Measurements from ENCODE around the gene IGFLR1.

DNA sequence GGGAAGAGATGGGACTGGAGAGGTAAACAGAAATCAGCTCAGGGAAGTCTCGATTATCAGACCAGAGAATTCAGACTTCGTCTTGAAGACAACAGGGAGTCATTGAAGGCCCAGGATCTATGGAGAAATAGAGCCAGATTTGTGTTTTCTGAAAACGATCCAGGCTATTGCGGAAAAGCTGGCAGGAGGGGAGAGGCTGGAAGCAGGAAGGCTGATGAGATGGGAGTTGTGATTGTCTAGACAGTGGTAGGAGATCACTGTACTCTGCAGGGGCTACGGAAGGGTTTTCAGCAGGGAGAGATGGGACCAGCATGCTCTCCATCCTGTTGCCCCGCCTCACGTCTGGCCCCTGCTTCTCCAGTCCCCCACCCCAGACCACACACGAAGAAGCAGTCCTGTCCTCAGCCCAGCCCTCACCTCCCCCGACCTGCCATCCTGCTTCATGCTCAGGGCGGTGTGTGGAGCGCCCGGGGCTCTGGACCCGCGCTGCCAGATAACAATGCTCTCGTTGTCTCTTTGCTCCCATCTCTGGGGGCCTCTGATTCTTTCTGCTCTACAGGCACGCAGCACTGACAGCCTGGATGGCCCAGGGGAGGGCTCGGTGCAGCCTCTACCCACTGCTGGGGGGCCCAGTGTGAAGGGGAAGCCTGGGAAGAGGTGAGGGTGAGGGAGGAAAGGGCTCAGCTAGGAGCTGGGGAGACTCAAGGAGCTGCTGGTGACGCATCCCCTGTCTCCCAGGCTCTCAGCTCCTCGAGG lies 35.0 kb upstream of the IGFLR1 start:
- TF ChIP-seq, protein P1, sequence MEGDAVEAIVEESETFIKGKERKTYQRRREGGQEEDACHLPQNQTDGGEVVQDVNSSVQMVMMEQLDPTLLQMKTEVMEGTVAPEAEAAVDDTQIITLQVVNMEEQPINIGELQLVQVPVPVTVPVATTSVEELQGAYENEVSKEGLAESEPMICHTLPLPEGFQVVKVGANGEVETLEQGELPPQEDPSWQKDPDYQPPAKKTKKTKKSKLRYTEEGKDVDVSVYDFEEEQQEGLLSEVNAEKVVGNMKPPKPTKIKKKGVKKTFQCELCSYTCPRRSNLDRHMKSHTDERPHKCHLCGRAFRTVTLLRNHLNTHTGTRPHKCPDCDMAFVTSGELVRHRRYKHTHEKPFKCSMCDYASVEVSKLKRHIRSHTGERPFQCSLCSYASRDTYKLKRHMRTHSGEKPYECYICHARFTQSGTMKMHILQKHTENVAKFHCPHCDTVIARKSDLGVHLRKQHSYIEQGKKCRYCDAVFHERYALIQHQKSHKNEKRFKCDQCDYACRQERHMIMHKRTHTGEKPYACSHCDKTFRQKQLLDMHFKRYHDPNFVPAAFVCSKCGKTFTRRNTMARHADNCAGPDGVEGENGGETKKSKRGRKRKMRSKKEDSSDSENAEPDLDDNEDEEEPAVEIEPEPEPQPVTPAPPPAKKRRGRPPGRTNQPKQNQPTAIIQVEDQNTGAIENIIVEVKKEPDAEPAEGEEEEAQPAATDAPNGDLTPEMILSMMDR (IDR thresholded peaks at IDR 0.05; ENCODE audit: insufficient read depth, low read depth, low read length) = no peak
- no peak for TF ChIP-seq EZH2 (IDR thresholded peaks at IDR 0.05; ENCODE audit: insufficient read depth, low read length)

Data from astrocyte (in vitro differentiated cells and primary cell).